ENCODE data around the gene GLCCI1.

Gene GLCCI1

GRCh38 chr7:8105449-8106095 lies 137.0 kb downstream of the GLCCI1 start:
- no peak for DNase-seq

GRCh38 chr7:8109196-8110022 lies 140.8 kb downstream of the GLCCI1 start:
- no peak for DNase-seq

- no peak for DNase-seq
Observed at GRCh38 chr7:8111282-8111960, 142.8 kb downstream of the GLCCI1 start.

GRCh38 chr7:8112685-8113084 lies 144.1 kb downstream of the GLCCI1 start:
- DNase-seq: no peak

- no peak for DNase-seq
Observed at GRCh38 chr7:8113184-8113583, 144.6 kb downstream of the GLCCI1 start.

GRCh38 chr7:8114175-8114574 lies 145.6 kb downstream of the GLCCI1 start:
- DNase-seq: no peak

GRCh38 chr7:8115547-8116402 lies 147.2 kb downstream of the GLCCI1 start:
- no peak for DNase-seq

GRCh38 chr7:8117195-8117594 lies 148.6 kb downstream of the GLCCI1 start:
- DNase-seq: no peak

- no peak for DNase-seq
Observed at GRCh38 chr7:8119262-8119661, 150.7 kb downstream of the GLCCI1 start.

- DNase-seq: no peak
Observed at GRCh38 chr7:8120390-8121058, 151.9 kb downstream of the GLCCI1 start.

GRCh38 chr7:8121243-8121642 lies 152.6 kb downstream of the GLCCI1 start:
- DNase-seq: no peak

GRCh38 chr7:8125680-8126444 lies 157.3 kb downstream of the GLCCI1 start:
- no peak for DNase-seq

- no peak for DNase-seq
Observed at GRCh38 chr7:8126601-8127167, 158.1 kb downstream of the GLCCI1 start.

GRCh38 chr7:8128449-8129317 lies 160.1 kb downstream of the GLCCI1 start:
- no peak for DNase-seq

- DNase-seq: no peak
Observed at GRCh38 chr7:8129318-8129659, 160.7 kb downstream of the GLCCI1 start.

- no peak for DNase-seq
Observed at GRCh38 chr7:8130663-8131062, 162.1 kb downstream of the GLCCI1 start.

GRCh38 chr7:8131694-8132605 lies 163.4 kb downstream of the GLCCI1 start:
- DNase-seq: no peak

- DNase-seq: no peak
Observed at GRCh38 chr7:8133188-8133848, 164.7 kb downstream of the GLCCI1 start.
